Lower lobe of right lung (tissue), 2 donors: ENCODE measurements around the gene ANKDD1A. TPM values are rescaled to one million over a fixed set of nuclear protein-coding genes. Genes with fewer than 3 reads are reported as not detected.

Experiments used
- ATAC-seq, 2 donors: fragments of 200-7000 bp; cut with Tn5 transposase; one replicate each; pipeline ENCODE4 v1.9.1; 2020 to 2022; ENCODE audit warnings: mild to moderate bottlenecking in 2 of 2, moderate library complexity in 2 of 2
- DNase-seq: peaks from one replicate; pipeline ENCODE4 v3.0.0-alpha.2; 2020
- H3K27ac ChIP-seq: fragments of 200-600 bp; one replicate; pipeline ENCODE4 v1.8.0; 2022
- H3K27me3 ChIP-seq: fragments of 200-600 bp; one replicate; pipeline ENCODE4 v1.8.0; 2022; ENCODE audit warnings: low read depth
- H3K36me3 ChIP-seq: fragments of 200-600 bp; one replicate; pipeline ENCODE4 v1.8.0; 2022; ENCODE audit warnings: mild to moderate bottlenecking
- H3K4me1 ChIP-seq: fragments of 200-600 bp; one replicate; pipeline ENCODE4 v1.8.0; 2022
- H3K4me3 ChIP-seq: fragments of 200-600 bp; one replicate; pipeline ENCODE4 v1.8.0; 2022; ENCODE audit warnings: mild to moderate bottlenecking
- H3K9me3 ChIP-seq: fragments of 200-600 bp; one replicate; pipeline ENCODE4 v1.8.0; 2022
- intact Hi-C: fragments of 100-400 bp; cut with DNase I; formaldehyde crosslinking; loops from one replicate; pipeline ENCODE4 v1.11.0; 2022
- total RNA-seq: library from RNA; stranded (reverse); fragmentation: NEBNext Ultra II Directional; extraction: Animal tissue kit (Norgen Biotek cat#: 25700); gene quantifications from one replicate; pipeline ENCODE4 v1.2.1, GENCODE V29; 2021
- TF ChIP-seq, protein P1 (sequence below): fragments of 200-600 bp; IDR thresholded peaks from one replicate; pipeline ENCODE4 v1.8.0; 2022; ENCODE audit warnings: antibody characterized with exemption, mild to moderate bottlenecking
- donor health status: DM: no; HTN: yes; CAD: no; lungs with severe emphysema.

The ANKDD1A gene
- total RNA-seq, 1 donor from 2014 or later: 5.0 TPM

DNA sequence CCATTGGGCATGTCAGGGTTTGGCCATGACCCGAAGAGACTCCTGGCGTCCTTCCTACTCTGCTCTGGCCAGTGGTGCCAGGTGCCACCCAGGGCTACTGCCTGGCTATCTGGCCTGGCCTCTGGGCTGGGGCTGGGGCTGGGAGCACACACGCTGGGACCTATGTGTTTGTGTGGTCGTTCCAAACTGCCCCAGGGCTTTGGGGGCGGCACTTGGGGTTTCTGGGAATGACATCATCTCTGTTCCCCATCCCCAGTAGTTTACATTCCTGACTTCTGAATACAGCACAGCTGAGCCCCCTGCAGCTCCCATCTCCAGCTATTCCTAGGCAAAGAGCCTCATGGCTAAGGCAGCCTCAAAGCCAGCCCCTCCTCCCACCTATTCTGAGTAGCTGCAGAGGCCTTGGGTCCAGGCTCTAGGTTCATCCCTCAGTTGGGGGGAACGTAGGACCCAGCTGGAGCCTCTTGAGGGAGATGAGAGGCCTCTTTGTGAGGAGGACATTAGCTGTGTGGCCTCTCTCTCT is 45.6 kb upstream of the ANKDD1A start:
- no peaks in the 10 kb centered on the region for H3K9me3 ChIP-seq

DNA sequence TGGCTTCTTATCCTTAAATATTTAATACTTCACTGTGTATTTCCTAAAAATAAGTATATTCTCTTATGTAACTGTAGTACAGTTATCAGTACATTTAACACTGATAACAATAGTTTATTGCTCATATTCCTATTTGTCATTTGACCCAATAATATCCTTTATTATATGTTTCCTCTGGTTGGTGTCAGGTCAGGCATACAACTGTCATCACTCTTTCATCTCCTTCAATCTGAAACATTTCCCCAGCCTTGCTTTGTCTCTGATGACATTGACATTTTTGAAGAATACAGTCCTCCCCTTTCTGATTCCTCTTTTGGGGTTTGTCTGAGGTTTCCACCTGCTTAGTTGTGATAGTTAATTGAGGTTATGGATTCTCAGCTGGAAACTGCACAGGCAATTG is 42.2 kb upstream of the ANKDD1A start:
- no peaks in the 10 kb centered on the region for H3K27me3 ChIP-seq
- intact Hi-C loops: no loop called here
- DNase-seq (no peak), ATAC-seq (no peak)
- H3K4me1 ChIP-seq: peaks cover 18% of the 10 kb centered on the region
- H3K4me3 ChIP-seq: no peak overlapping the region
- TF ChIP-seq, protein P1, sequence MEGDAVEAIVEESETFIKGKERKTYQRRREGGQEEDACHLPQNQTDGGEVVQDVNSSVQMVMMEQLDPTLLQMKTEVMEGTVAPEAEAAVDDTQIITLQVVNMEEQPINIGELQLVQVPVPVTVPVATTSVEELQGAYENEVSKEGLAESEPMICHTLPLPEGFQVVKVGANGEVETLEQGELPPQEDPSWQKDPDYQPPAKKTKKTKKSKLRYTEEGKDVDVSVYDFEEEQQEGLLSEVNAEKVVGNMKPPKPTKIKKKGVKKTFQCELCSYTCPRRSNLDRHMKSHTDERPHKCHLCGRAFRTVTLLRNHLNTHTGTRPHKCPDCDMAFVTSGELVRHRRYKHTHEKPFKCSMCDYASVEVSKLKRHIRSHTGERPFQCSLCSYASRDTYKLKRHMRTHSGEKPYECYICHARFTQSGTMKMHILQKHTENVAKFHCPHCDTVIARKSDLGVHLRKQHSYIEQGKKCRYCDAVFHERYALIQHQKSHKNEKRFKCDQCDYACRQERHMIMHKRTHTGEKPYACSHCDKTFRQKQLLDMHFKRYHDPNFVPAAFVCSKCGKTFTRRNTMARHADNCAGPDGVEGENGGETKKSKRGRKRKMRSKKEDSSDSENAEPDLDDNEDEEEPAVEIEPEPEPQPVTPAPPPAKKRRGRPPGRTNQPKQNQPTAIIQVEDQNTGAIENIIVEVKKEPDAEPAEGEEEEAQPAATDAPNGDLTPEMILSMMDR: no peak
- H3K27ac ChIP-seq: no peak overlapping the region
- H3K9me3 ChIP-seq: no peaks in the 10 kb centered on the region
- peaks cover 38% of the 10 kb centered on the region for H3K36me3 ChIP-seq

More for the DNA sequence above, 45.6 kb upstream of the ANKDD1A start:
- no peak overlapping the region for H3K4me3 ChIP-seq
- peaks cover 12% of the 10 kb centered on the region for H3K4me1 ChIP-seq
- ATAC-seq (no peak), DNase-seq (no peak)
- intact Hi-C loops: no loop called here
- TF ChIP-seq, protein P1: no peak
- no peak overlapping the region for H3K27ac ChIP-seq
- H3K36me3 ChIP-seq: peaks cover 68% of the 10 kb centered on the region
- no peaks in the 10 kb centered on the region for H3K27me3 ChIP-seq

DNA sequence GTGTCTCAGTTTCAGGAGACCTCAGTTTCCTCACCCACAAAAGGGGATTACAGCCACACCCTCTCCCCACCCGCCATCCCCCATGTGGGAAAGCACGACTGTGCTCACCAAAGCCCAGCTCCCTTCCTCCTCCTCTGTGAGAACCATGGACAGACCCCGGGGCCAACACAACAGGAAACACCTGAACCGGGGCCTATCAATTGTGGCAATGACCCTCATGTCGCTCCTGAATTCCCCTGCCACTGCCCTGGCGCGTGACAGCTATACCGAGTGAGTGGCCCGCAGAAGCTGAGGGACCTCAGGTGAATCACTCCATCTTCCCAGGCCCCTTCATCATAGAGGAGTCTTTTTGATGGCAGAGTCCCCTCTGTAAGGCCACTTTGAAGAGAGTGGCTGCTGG is 41.3 kb upstream of the ANKDD1A start:
- H3K4me1 ChIP-seq: peaks cover 15% of the 10 kb centered on the region
- DNase-seq: no peak

DNA sequence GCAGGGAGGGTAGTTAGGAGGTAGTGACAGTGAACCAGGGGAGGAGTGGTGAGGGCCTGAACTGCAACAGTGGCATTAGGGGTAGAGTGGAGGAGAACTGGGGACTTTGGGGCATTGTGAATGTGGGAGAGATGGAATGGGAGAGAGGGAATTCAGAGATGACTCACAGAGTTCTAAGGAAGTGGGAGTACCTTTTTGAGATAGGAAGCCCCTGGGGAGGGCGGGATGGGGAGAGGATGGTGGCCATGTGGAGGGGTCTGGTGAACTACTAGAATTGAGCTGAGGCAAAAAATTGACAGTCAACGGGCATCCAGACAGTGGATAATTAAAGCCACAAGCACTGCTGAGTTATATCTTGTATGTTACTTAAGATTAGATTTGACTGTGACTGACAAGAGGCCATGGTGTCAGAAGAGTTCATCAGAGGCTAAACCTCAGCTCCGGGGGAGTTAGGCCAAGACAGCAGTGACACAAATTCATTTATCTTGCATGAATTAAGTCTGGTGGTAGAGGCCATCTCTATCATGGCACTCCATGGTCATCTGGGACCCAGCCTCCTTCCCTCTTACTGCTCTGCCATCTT is 36.0 kb upstream of the ANKDD1A start:
- intact Hi-C loops: no loop called here
- Histone ChIP-seq H3K36me3 (no peaks in the 10 kb centered on the region), H3K27me3 (no peaks in the 10 kb centered on the region), H3K4me3 (no peak overlapping the region), H3K4me1 (peaks cover 40% of the 10 kb centered on the region), H3K9me3 (no peaks in the 10 kb centered on the region), H3K27ac (no peak overlapping the region)
- DNase-seq (no peak), ATAC-seq (no peak)
- TF ChIP-seq, protein P1: no peak

More for the DNA sequence above, 41.3 kb upstream of the ANKDD1A start:
- Histone ChIP-seq H3K9me3 (no peaks in the 10 kb centered on the region), H3K27me3 (no peaks in the 10 kb centered on the region), H3K4me3 (no peak overlapping the region), H3K27ac (no peak overlapping the region), H3K36me3 (peaks cover 29% of the 10 kb centered on the region)
- intact Hi-C loops: no loop called here
- no peak for ATAC-seq
- TF ChIP-seq, protein P1: no peak

DNA sequence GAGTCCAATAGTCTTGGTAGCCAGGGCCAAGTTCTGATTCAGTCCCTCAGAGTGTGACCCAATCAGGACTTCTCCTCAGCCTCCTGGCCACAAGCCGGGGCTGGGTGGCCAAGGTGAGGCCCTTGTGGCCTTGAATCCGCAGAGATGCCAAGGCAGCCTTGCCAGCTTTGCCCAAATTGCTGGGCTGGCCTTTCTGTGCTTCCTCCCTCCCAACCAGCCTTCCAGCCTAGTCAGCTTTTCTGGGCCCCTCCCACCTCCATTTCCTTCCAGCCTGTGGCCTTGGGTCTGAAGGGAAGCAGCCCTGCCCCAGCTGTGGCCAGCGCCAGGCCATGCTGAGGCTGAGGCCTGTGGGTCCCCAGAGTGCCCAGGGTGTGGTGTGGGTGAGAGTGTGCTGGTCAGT is 34.3 kb upstream of the ANKDD1A start:
- Histone ChIP-seq H3K27ac (peak overlapping the region; percentile 75), H3K4me1 (peaks cover 56% of the 10 kb centered on the region), H3K27me3 (no peaks in the 10 kb centered on the region), H3K4me3 (no peak overlapping the region), H3K36me3 (no peaks in the 10 kb centered on the region), H3K9me3 (no peaks in the 10 kb centered on the region)
- intact Hi-C loops: no loop called here
- ATAC-seq (peak; percentile 70 to 77), DNase-seq (peak; percentile 81)
- TF ChIP-seq, protein P1: no peak
